Measurements from ENCODE around the gene CNPY1. TPM values are rescaled to one million over a fixed set of nuclear protein-coding genes. Genes with fewer than 3 reads are reported as not detected.

Gene CNPY1
- total RNA-seq, 4 donors from 2014 or later = not detected

- Histone ChIP-seq H3K4me1 (no peaks in the 10 kb centered on the region), H3K36me3 (no peaks in the 10 kb centered on the region), H3K27me3 (peaks cover 43% of the 10 kb centered on the region), H3K4me3 (no peak overlapping the region), H3K9me3 (no peaks in the 10 kb centered on the region), H3K27ac (no peak overlapping the region)
- no peak for ATAC-seq
- TF ChIP-seq EP300 (IDR thresholded peaks at IDR 0.05) (no peak), POLR2AphosphoS5 (IDR thresholded peaks at IDR 0.05) (no peak), POLR2A (IDR thresholded peaks at IDR 0.05) (no peak), CTCF (IDR thresholded peaks at IDR 0.05) (no peak)
- WGBS, 2 donors (ENCODE audit: low coverage in 1 of 2) = no CpG with 5 or more reads among the region's 13 CpGs
Observed at GRCh38 chr7:155578016-155578415, 31.7 kb upstream of the CNPY1 start.

- no CpG with 5 or more reads among the region's 16 CpGs for WGBS, 2 donors (ENCODE audit: low coverage in 1 of 2)
- no peaks in the 10 kb centered on the region for H3K9me3 ChIP-seq
- H3K27me3 ChIP-seq = peaks cover 48% of the 10 kb centered on the region
- no peak overlapping the region for H3K27ac ChIP-seq
- no peak for TF ChIP-seq EP300 (IDR thresholded peaks at IDR 0.05)
- no peak for TF ChIP-seq POLR2AphosphoS5 (IDR thresholded peaks at IDR 0.05)
- TF ChIP-seq CTCF (IDR thresholded peaks at IDR 0.05) = no peak
- no peak for TF ChIP-seq POLR2A (IDR thresholded peaks at IDR 0.05)
- H3K36me3 ChIP-seq = no peaks in the 10 kb centered on the region
- H3K4me3 ChIP-seq = no peak overlapping the region
- ATAC-seq = no peak
- H3K4me1 ChIP-seq = no peaks in the 10 kb centered on the region
Observed at GRCh38 chr7:155577509-155577905, 31.1 kb upstream of the CNPY1 start.

- no peaks in the 10 kb centered on the region for H3K36me3 ChIP-seq
- no peak for TF ChIP-seq CTCF (IDR thresholded peaks at IDR 0.05)
- TF ChIP-seq POLR2AphosphoS5 (IDR thresholded peaks at IDR 0.05) = no peak
- no peak for TF ChIP-seq POLR2A (IDR thresholded peaks at IDR 0.05)
- no peak for TF ChIP-seq EP300 (IDR thresholded peaks at IDR 0.05)
- no peaks in the 10 kb centered on the region for H3K9me3 ChIP-seq
- no peak overlapping the region for H3K4me3 ChIP-seq
- H3K27ac ChIP-seq = no peak overlapping the region
- no peaks in the 10 kb centered on the region for H3K4me1 ChIP-seq
- H3K27me3 ChIP-seq = peaks cover 53% of the 10 kb centered on the region
- 61 to 89% methylated on average over 4 to 6 of the region's 17 CpGs for WGBS, 2 donors (ENCODE audit: low coverage in 1 of 2)
- ATAC-seq = no peak
Observed at GRCh38 chr7:155576900-155577508, 30.6 kb upstream of the CNPY1 start.

GRCh38 chr7:155576416-155576815, 30.1 kb upstream of the CNPY1 start:
- no peak overlapping the region for H3K4me3 ChIP-seq
- no peak for ATAC-seq
- 60 to 75% methylated on average over 8 to 14 of the region's 20 CpGs for WGBS, 2 donors (ENCODE audit: low coverage in 1 of 2)
- no peaks in the 10 kb centered on the region for H3K4me1 ChIP-seq
- TF ChIP-seq EP300 (IDR thresholded peaks at IDR 0.05) = no peak
- no peak for TF ChIP-seq POLR2A (IDR thresholded peaks at IDR 0.05)
- TF ChIP-seq CTCF (IDR thresholded peaks at IDR 0.05) = no peak
- no peak for TF ChIP-seq POLR2AphosphoS5 (IDR thresholded peaks at IDR 0.05)
- peaks cover 56% of the 10 kb centered on the region for H3K27me3 ChIP-seq
- no peaks in the 10 kb centered on the region for H3K9me3 ChIP-seq
- no peaks in the 10 kb centered on the region for H3K36me3 ChIP-seq
- no peak overlapping the region for H3K27ac ChIP-seq

GRCh38 chr7:155574556-155575290, 28.4 kb upstream of the CNPY1 start:
- 70 to 77% methylated on average over 2 to 9 of the region's 10 CpGs for WGBS, 2 donors (ENCODE audit: low coverage in 1 of 2)
- Histone ChIP-seq H3K27ac (no peak overlapping the region), H3K9me3 (no peaks in the 10 kb centered on the region), H3K36me3 (no peaks in the 10 kb centered on the region), H3K27me3 (peaks cover 53% of the 10 kb centered on the region), H3K4me3 (no peak overlapping the region), H3K4me1 (no peaks in the 10 kb centered on the region)
- TF ChIP-seq CTCF (IDR thresholded peaks at IDR 0.05) = no peak
- TF ChIP-seq POLR2A (IDR thresholded peaks at IDR 0.05) = no peak
- TF ChIP-seq EP300 (IDR thresholded peaks at IDR 0.05) = no peak
- no peak for TF ChIP-seq POLR2AphosphoS5 (IDR thresholded peaks at IDR 0.05)
- ATAC-seq = no peak
